Esophagus muscularis mucosa (tissue), 4 donors: ENCODE data around the gene RRAD.

ENCODE experiments used
- EP300 ChIP-seq: sonication (generic); formaldehyde crosslinking; IDR thresholded peaks from one replicate; pipeline ENCODE4 v1.6.1; 2017; ENCODE audit warnings: antibody characterized with exemption
- POLR2A ChIP-seq: fragments of 450-650 bp; IDR thresholded peaks from one replicate; pipeline ENCODE4 v1.6.1; 2017; ENCODE audit warnings: antibody characterized with exemption, moderate library complexity, mild to moderate bottlenecking, low read depth
- POLR2AphosphoS5 ChIP-seq, 2 donors: sonication (generic); formaldehyde crosslinking; IDR thresholded peaks; one replicate each; pipeline ENCODE4 v1.6.1; 2017; ENCODE audit warnings: antibody characterized with exemption in 2 of 2
- TF ChIP-seq, protein P1 (sequence below), 3 experiments: fragments of 200-600 bp in 2 of 3; fragments of 450-650 bp in 1 of 3; sonication (generic) in 2 of 3; IDR thresholded peaks; one replicate each; pipeline ENCODE4 v1.5.1; 2017 to 2019; ENCODE audit warnings: antibody characterized with exemption in 3 of 3, mild to moderate bottlenecking in 2 of 3, moderate library complexity in 1 of 3

DNA sequence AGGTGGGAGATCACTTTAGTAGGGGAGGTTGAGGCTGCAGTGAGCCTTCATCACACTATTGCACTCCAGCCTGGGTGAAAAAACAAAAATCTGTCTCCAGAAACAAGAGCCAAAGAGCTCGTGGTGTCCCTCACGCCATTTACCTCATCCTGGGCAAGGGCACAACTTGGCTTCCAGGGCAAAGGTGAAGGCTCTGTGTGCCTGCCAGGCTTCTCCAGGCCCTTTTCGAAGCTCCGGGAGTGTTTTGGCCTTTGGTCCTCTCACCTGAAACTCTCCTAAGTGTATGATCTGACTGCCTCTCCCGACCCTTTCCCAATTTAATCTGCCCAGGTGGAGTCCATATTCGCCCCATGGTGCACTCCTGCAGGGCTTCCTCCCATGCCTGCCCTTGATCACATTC is 24.1 kb upstream of the RRAD start:
- TF ChIP-seq, protein P1, sequence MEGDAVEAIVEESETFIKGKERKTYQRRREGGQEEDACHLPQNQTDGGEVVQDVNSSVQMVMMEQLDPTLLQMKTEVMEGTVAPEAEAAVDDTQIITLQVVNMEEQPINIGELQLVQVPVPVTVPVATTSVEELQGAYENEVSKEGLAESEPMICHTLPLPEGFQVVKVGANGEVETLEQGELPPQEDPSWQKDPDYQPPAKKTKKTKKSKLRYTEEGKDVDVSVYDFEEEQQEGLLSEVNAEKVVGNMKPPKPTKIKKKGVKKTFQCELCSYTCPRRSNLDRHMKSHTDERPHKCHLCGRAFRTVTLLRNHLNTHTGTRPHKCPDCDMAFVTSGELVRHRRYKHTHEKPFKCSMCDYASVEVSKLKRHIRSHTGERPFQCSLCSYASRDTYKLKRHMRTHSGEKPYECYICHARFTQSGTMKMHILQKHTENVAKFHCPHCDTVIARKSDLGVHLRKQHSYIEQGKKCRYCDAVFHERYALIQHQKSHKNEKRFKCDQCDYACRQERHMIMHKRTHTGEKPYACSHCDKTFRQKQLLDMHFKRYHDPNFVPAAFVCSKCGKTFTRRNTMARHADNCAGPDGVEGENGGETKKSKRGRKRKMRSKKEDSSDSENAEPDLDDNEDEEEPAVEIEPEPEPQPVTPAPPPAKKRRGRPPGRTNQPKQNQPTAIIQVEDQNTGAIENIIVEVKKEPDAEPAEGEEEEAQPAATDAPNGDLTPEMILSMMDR (IDR thresholded peaks at IDR 0.05), result no peak
- no peak for TF ChIP-seq POLR2AphosphoS5 (IDR thresholded peaks at IDR 0.05)
- TF ChIP-seq POLR2A, result no peak
- TF ChIP-seq EP300, result no peak
